ENCODE data around the gene SLC44A4.
"Not testable (repeated sequence)": the region's sequence is repeated elsewhere in the genome, so short reads cannot be mapped to it uniquely, and the experiment has no call there.

Gene SLC44A4

GRCh38 chr6:31830886-31831335, 47.9 kb downstream of the SLC44A4 start:
- TF ChIP-seq CTCF (IDR thresholded peaks at IDR 0.05; ENCODE audit: insufficient read depth, low read depth, low read length, missing control alignments): no peak
- no peak for DNase-seq (ENCODE audit: low read depth)
- peak overlapping the region; percentile 83 for H3K4me3 ChIP-seq (ENCODE audit: low read depth, low read length)

- TF ChIP-seq CTCF (IDR thresholded peaks at IDR 0.05; ENCODE audit: insufficient read depth, low read depth, low read length, missing control alignments): peak; percentile 18
- H3K4me3 ChIP-seq (ENCODE audit: low read depth, low read length): peak overlapping the region; percentile 83
- DNase-seq (ENCODE audit: low read depth): peak; percentile 45
Observed at GRCh38 chr6:31829633-31830283, 49.0 kb downstream of the SLC44A4 start.

- DNase-seq (ENCODE audit: low read depth): peak; percentile 99
- H3K4me3 ChIP-seq (ENCODE audit: low read depth, low read length): peak within 1 kb of the TSS; percentile 78
- TF ChIP-seq CTCF (IDR thresholded peaks at IDR 0.05; ENCODE audit: insufficient read depth, low read depth, low read length, missing control alignments): no peak
Observed at GRCh38 chr6:31827286-31828079, 51.3 kb downstream of the SLC44A4 start, which contains the start of gene HSPA1B. Gene HSPA1B, plus strand, starts transcription at chr6:31827738. Its CDS starts 213 bp downstream, at chr6:31827951.

GRCh38 chr6:31826793-31827285, 52.0 kb downstream of the SLC44A4 start:
- no peak for TF ChIP-seq CTCF (IDR thresholded peaks at IDR 0.05; ENCODE audit: insufficient read depth, low read depth, low read length, missing control alignments)
- H3K4me3 ChIP-seq (ENCODE audit: low read depth, low read length): peak overlapping the region; percentile 78
- DNase-seq (ENCODE audit: low read depth): peak; percentile 84

GRCh38 chr6:31825553-31825952, 53.2 kb downstream of the SLC44A4 start:
- TF ChIP-seq CTCF (IDR thresholded peaks at IDR 0.05; ENCODE audit: insufficient read depth, low read depth, low read length, missing control alignments): no peak
- DNase-seq (ENCODE audit: low read depth): no peak
- no peak overlapping the region for H3K4me3 ChIP-seq (ENCODE audit: low read depth, low read length)

GRCh38 chr6:31823592-31824196, 55.1 kb downstream of the SLC44A4 start:
- not testable (repeated sequence) for H3K4me3 ChIP-seq (ENCODE audit: low read depth, low read length); DNase-seq (ENCODE audit: low read depth)

Measured in GM12865 (cell line).